ENCODE results near the gene CCSAP. TPM values are rescaled to one million over a fixed set of nuclear protein-coding genes. Genes with fewer than 3 reads are reported as not detected.

CCSAP gene
- total and polyA plus RNA-seq, 12 donors = 0.91 to 4.7 (median 2.9) TPM

GRCh38 chr1:229363723-229364122, 20.9 kb upstream of the CCSAP start:
- Histone ChIP-seq H3K9me3 (no peaks in the 10 kb centered on the region), H3K27me3 (peaks cover 0 to 46% (median 29%) of the 10 kb centered on the region in 7 donors), H3K4me1 (no peaks in the 10 kb centered on the region), H3K36me3 (no peaks in the 10 kb centered on the region), H3K4me3 (no peak overlapping the region), H3K27ac (no peak overlapping the region)
- 55 to 64% methylated on average over 6 of the region's 6 CpGs for WGBS, 2 donors
- TF ChIP-seq CTCF (IDR thresholded peaks at IDR 0.05) = no peak
- DNase-seq = no peak
- intact Hi-C loops (cut with DNase I) = no loop called here
- ATAC-seq = no peak

GRCh38 chr1:229360420-229360819, 17.6 kb upstream of the CCSAP start:
- H3K27ac ChIP-seq = no peak overlapping the region
- 64 to 68% methylated on average over 4 of the region's 4 CpGs for WGBS, 2 donors
- intact Hi-C loops (cut with DNase I) = no loop called here
- no peak for ATAC-seq
- no peaks in the 10 kb centered on the region for H3K4me1 ChIP-seq
- DNase-seq = no peak
- no peak for TF ChIP-seq CTCF (IDR thresholded peaks at IDR 0.05)
- peaks cover 0 to 59% (median 26%) of the 10 kb centered on the region in 7 donors for H3K27me3 ChIP-seq
- peaks cover 0 to 7% (median 0%) of the 10 kb centered on the region in 11 donors for H3K9me3 ChIP-seq
- no peak overlapping the region for H3K4me3 ChIP-seq
- no peaks in the 10 kb centered on the region for H3K36me3 ChIP-seq

GRCh38 chr1:229355661-229356060, 12.8 kb upstream of the CCSAP start:
- intact Hi-C loops (cut with DNase I) = no loop called here

GRCh38 chr1:229354226-229354625, 11.4 kb upstream of the CCSAP start:
- intact Hi-C loops (cut with DNase I) = no loop called here
- H3K4me1 ChIP-seq = no peaks in the 10 kb centered on the region
- no peaks in the 10 kb centered on the region for H3K36me3 ChIP-seq
- H3K4me3 ChIP-seq = no peak overlapping the region
- no peak for ATAC-seq
- peaks cover 0 to 24% (median 5%) of the 10 kb centered on the region in 11 donors for H3K9me3 ChIP-seq
- H3K27ac ChIP-seq = no peak overlapping the region
- no peak for DNase-seq
- no peak for TF ChIP-seq CTCF (IDR thresholded peaks at IDR 0.05)
- peaks cover 0 to 49% (median 0%) of the 10 kb centered on the region in 7 donors for H3K27me3 ChIP-seq

More at GRCh38 chr1:229355661-229356060, 12.8 kb upstream of the CCSAP start:
- H3K4me1 ChIP-seq = no peaks in the 10 kb centered on the region
- H3K9me3 ChIP-seq = peaks cover 0 to 24% (median 5%) of the 10 kb centered on the region in 11 donors
- no peak for TF ChIP-seq CTCF (IDR thresholded peaks at IDR 0.05)
- no peaks in the 10 kb centered on the region for H3K36me3 ChIP-seq
- DNase-seq (no peak), ATAC-seq (no peak)
- no peak overlapping the region for H3K27ac ChIP-seq
- no peak overlapping the region for H3K4me3 ChIP-seq
- peaks cover 0 to 63% (median 9%) of the 10 kb centered on the region in 7 donors for H3K27me3 ChIP-seq
